NCI-H69 (cell line): ENCODE data around the gene EIF3C.
"Not testable (repeated sequence)": the region's sequence is repeated elsewhere in the genome, so short reads cannot be mapped to it uniquely, and the experiment has no call there.

Experiments
- DNase-seq: peaks from one replicate; lab custom pipeline; 2025; lab: John Stamatoyannopoulos, UW

EIF3C gene

GRCh38 chr16:28746618-28747350, 35.5 kb downstream of the EIF3C start:
- DNase-seq: not testable (repeated sequence)

GRCh38 chr16:28749997-28750465, 38.8 kb downstream of the EIF3C start:
- DNase-seq: not testable (repeated sequence)

- DNase-seq: not testable (repeated sequence)
These were observed 39.3 kb downstream of the EIF3C start for GRCh38 chr16:28750469-28751067.

- DNase-seq: not testable (repeated sequence)
These were observed 40.2 kb downstream of the EIF3C start, which contains the start of gene NPIPB9 for GRCh38 chr16:28751487-28751886. NPIPB9 (plus strand) TSS chr16:28751787.

GRCh38 chr16:28781697-28782096, 70.4 kb downstream of the EIF3C start:
- DNase-seq: not testable (repeated sequence)

GRCh38 chr16:28782357-28782756, 71.1 kb downstream of the EIF3C start:
- not testable (repeated sequence) for DNase-seq
